ENCODE measurements around the gene DMRTB1.

Gene DMRTB1

GRCh38 chr1:53459321-53460175 is at the start of gene DMRTB1:
Gene DMRTB1 (plus strand): TSS chr1:53459399. CDS start chr1:53459454, 55 bp downstream.
- Mint-ChIP-seq H3K27ac (no peak within 1 kb of the TSS), H3K27me3 (no peaks in the 10 kb centered on the region), H3K36me3 (ENCODE audit: low read depth) (no peaks in the 10 kb centered on the region), H3K9me3 (no peaks in the 10 kb centered on the region), H3K4me1 (ENCODE audit: low read depth) (no peaks in the 10 kb centered on the region), H3K4me3 (no peak within 1 kb of the TSS)
- DNase-seq = no peak

- no peaks in the 10 kb centered on the region for H3K36me3 Mint-ChIP-seq (ENCODE audit: low read depth)
- peaks cover 57% of the 10 kb centered on the region for H3K4me1 Mint-ChIP-seq (ENCODE audit: low read depth)
- H3K27me3 Mint-ChIP-seq = no peaks in the 10 kb centered on the region
- H3K27ac Mint-ChIP-seq = peak overlapping the region; percentile 73
- H3K9me3 Mint-ChIP-seq = no peaks in the 10 kb centered on the region
- H3K4me3 Mint-ChIP-seq = no peak overlapping the region
- DNase-seq = no peak
Measured at GRCh38 chr1:53409695-53410094, 49.5 kb upstream of the DMRTB1 start.

GRCh38 chr1:53410100-53410541 is 49.1 kb upstream of the DMRTB1 start:
- Mint-ChIP-seq H3K9me3 (no peaks in the 10 kb centered on the region), H3K36me3 (ENCODE audit: low read depth) (no peaks in the 10 kb centered on the region), H3K4me1 (ENCODE audit: low read depth) (peaks cover 61% of the 10 kb centered on the region), H3K27ac (peak overlapping the region; percentile 45), H3K4me3 (no peak overlapping the region), H3K27me3 (no peaks in the 10 kb centered on the region)
- peak; percentile 51 for DNase-seq

- peaks cover 66% of the 10 kb centered on the region for H3K4me1 Mint-ChIP-seq (ENCODE audit: low read depth)
- no peak for DNase-seq
- H3K4me3 Mint-ChIP-seq = no peak overlapping the region
- H3K36me3 Mint-ChIP-seq (ENCODE audit: low read depth) = no peaks in the 10 kb centered on the region
- peak overlapping the region; percentile 2 for H3K27ac Mint-ChIP-seq
- no peaks in the 10 kb centered on the region for H3K9me3 Mint-ChIP-seq
- no peaks in the 10 kb centered on the region for H3K27me3 Mint-ChIP-seq
Measured at GRCh38 chr1:53410701-53411100, 48.5 kb upstream of the DMRTB1 start.

GRCh38 chr1:53411541-53412152 is 47.6 kb upstream of the DMRTB1 start:
- no peak for DNase-seq
- no peaks in the 10 kb centered on the region for H3K36me3 Mint-ChIP-seq (ENCODE audit: low read depth)
- peak overlapping the region; percentile 95 for H3K27ac Mint-ChIP-seq
- no peaks in the 10 kb centered on the region for H3K9me3 Mint-ChIP-seq
- no peaks in the 10 kb centered on the region for H3K27me3 Mint-ChIP-seq
- H3K4me1 Mint-ChIP-seq (ENCODE audit: low read depth) = peaks cover 72% of the 10 kb centered on the region
- peak overlapping the region; percentile 17 for H3K4me3 Mint-ChIP-seq

GRCh38 chr1:53412285-53413174 is 46.7 kb upstream of the DMRTB1 start:
- H3K27me3 Mint-ChIP-seq = no peaks in the 10 kb centered on the region
- peaks cover 80% of the 10 kb centered on the region for H3K4me1 Mint-ChIP-seq (ENCODE audit: low read depth)
- H3K9me3 Mint-ChIP-seq = no peaks in the 10 kb centered on the region
- no peaks in the 10 kb centered on the region for H3K36me3 Mint-ChIP-seq (ENCODE audit: low read depth)
- DNase-seq = no peak
- H3K27ac Mint-ChIP-seq = peak overlapping the region; percentile 95
- H3K4me3 Mint-ChIP-seq = peak overlapping the region; percentile 66

- Mint-ChIP-seq H3K27ac (peak overlapping the region; percentile 95), H3K4me3 (peak overlapping the region; percentile 66), H3K36me3 (ENCODE audit: low read depth) (no peaks in the 10 kb centered on the region), H3K27me3 (no peaks in the 10 kb centered on the region), H3K4me1 (ENCODE audit: low read depth) (peaks cover 78% of the 10 kb centered on the region), H3K9me3 (no peaks in the 10 kb centered on the region)
- peak; percentile 70 for DNase-seq
Measured at GRCh38 chr1:53413175-53414001, 45.8 kb upstream of the DMRTB1 start.

DNA sequence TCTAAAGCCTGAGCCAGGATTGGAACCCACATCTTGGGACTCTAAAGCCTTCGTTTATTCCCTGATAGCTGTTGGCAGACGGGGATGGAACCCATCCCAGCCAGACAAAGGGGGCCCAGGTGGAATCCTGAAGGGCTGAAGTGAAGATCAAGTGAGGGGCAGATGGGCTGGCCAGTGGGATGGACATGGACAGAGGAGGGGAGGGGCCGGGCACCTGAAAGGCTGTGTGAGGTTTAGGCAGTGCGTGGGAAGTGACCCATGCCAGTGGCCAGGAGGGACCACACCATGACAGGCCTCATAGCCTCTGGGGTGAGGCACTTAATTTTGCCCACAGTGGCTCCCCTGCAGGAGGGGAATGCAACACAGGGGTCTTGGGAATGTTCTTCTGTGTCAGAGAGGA is 44.6 kb upstream of the DMRTB1 start:
- Mint-ChIP-seq H3K9me3 (no peaks in the 10 kb centered on the region), H3K4me3 (no peak overlapping the region), H3K36me3 (ENCODE audit: low read depth) (no peaks in the 10 kb centered on the region), H3K27ac (peak overlapping the region; percentile 39), H3K4me1 (ENCODE audit: low read depth) (peaks cover 75% of the 10 kb centered on the region), H3K27me3 (no peaks in the 10 kb centered on the region)
- DNase-seq = no peak

DNA sequence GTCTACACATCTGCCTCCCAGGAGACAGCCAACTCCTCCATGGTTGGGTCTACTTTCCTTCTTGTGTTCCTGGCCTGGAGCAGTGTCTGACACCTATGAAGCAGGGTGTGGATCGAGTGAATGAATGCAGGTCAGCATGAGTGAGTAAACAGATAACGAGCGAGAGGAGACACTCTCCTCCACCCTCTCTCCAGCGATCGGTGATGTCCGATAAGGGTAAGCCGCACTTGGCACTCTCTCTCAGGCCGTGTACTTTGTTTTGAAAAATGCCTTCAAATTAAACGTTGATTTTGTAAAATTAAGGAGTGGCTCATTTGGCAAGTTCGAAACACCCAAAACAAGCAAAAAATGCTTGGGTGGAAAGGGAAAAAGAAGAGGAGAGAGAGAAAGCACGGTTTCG is 43.8 kb upstream of the DMRTB1 start:
- Mint-ChIP-seq H3K27me3 (no peaks in the 10 kb centered on the region), H3K27ac (no peak overlapping the region)

DNA sequence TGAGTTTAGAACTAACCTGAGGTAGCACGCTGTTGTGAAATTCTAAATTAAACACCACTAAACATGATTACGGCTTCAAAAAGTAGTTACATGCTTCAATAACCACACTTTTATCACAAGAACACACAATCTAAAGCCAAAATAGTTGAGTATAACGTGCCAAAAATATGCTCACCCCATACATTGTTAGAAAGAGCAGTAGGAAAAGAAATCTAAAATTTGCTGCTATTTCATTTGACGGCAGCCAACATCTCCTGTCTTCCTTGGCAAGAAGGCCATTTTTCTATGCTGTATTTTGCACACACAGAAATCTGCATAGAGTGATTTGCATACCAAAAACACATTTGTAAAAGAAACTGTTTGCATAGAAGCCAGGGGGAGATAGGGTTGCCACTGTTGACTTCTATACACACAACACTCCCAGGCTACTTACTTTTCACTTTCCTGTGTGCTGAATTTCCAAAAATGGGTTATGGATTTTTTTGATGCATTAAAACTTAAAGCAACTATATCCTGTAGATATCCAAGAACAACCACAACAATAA is 42.9 kb upstream of the DMRTB1 start:
- no peak for DNase-seq
- Mint-ChIP-seq H3K9me3 (peaks cover 3% of the 10 kb centered on the region), H3K27me3 (no peaks in the 10 kb centered on the region), H3K36me3 (ENCODE audit: low read depth) (no peaks in the 10 kb centered on the region), H3K4me1 (ENCODE audit: low read depth) (peaks cover 59% of the 10 kb centered on the region), H3K27ac (no peak overlapping the region), H3K4me3 (no peak overlapping the region)

More for the DNA sequence above, 43.8 kb upstream of the DMRTB1 start:
- Mint-ChIP-seq H3K9me3 (no peaks in the 10 kb centered on the region), H3K36me3 (ENCODE audit: low read depth) (no peaks in the 10 kb centered on the region), H3K4me3 (no peak overlapping the region), H3K4me1 (ENCODE audit: low read depth) (peaks cover 68% of the 10 kb centered on the region)
- DNase-seq = no peak

DNA sequence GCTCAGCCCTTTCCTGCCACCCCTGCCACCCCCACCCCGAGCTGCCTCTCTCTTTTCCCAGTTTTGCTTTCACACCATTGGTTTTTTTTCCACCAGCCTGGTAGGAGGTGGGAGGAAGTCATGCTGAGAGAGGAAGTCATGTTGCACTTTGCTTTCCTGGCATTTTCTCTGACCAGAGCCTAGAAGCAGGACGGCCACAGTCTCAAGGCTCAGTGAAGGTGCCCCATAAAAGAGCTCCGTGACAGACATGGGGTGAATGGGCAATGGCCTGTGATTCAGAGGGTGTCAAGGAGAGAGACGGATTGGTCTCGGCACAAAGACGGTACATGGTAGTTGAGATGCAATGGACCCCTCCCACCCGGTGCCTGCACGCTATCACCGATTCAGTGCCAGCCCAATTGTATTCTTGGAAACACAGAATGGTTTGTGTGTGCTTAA is 42.1 kb upstream of the DMRTB1 start:
- Mint-ChIP-seq H3K27ac (no peak overlapping the region), H3K4me3 (no peak overlapping the region), H3K27me3 (no peaks in the 10 kb centered on the region), H3K36me3 (ENCODE audit: low read depth) (no peaks in the 10 kb centered on the region), H3K4me1 (ENCODE audit: low read depth) (peaks cover 52% of the 10 kb centered on the region), H3K9me3 (peaks cover 6% of the 10 kb centered on the region)
- no peak for DNase-seq

- Mint-ChIP-seq H3K36me3 (ENCODE audit: low read depth) (no peaks in the 10 kb centered on the region), H3K27me3 (no peaks in the 10 kb centered on the region), H3K4me3 (no peak overlapping the region), H3K27ac (no peak overlapping the region), H3K4me1 (ENCODE audit: low read depth) (peaks cover 32% of the 10 kb centered on the region), H3K9me3 (peaks cover 6% of the 10 kb centered on the region)
- no peak for DNase-seq
Measured at GRCh38 chr1:53419034-53419433, 40.2 kb upstream of the DMRTB1 start.

- H3K36me3 Mint-ChIP-seq (ENCODE audit: low read depth) = no peaks in the 10 kb centered on the region
- H3K9me3 Mint-ChIP-seq = peaks cover 6% of the 10 kb centered on the region
- H3K27ac Mint-ChIP-seq = no peak overlapping the region
- H3K4me1 Mint-ChIP-seq (ENCODE audit: low read depth) = peaks cover 19% of the 10 kb centered on the region
- no peak overlapping the region for H3K4me3 Mint-ChIP-seq
- no peaks in the 10 kb centered on the region for H3K27me3 Mint-ChIP-seq
- DNase-seq = no peak
Measured at GRCh38 chr1:53420341-53420740, 38.9 kb upstream of the DMRTB1 start.

All from activated T-cell treated with anti-CD3 and anti-CD28 coated beads, Interleukin-2, amount 50 U/mL, for 24 hours (primary cell).